OCI-LY3 (cell line): ENCODE measurements around the gene RAPGEF5.

Experiments used
- CTCF ChIP-seq: fragments of 200-600, 300-600 bp; sonication (generic); IDR thresholded peaks from 2 replicates; pipeline ENCODE4 v1.5.1; 2014; ENCODE audit warnings: antibody characterized with exemption, low read length, low read depth
- EZH2phosphoT487 ChIP-seq: fragments of 200-600 bp; shearing (Covaris generic); IDR thresholded peaks from 2 replicates; pipeline ENCODE4 v1.6.1; 2018; ENCODE audit warnings: antibody characterized with exemption, mixed run types, low read depth

- TF ChIP-seq CTCF = no peak
- TF ChIP-seq EZH2phosphoT487 = no peak
Observed at GRCh38 chr7:22291977-22292376, 65.0 kb downstream of the RAPGEF5 start.
